Measurements from ENCODE around the gene SIRPA.

SIRPA gene

GRCh38 chr20:1870792-1871550 lies 24.2 kb upstream of the SIRPA start:
- FAIRE-seq: no peak

DNA sequence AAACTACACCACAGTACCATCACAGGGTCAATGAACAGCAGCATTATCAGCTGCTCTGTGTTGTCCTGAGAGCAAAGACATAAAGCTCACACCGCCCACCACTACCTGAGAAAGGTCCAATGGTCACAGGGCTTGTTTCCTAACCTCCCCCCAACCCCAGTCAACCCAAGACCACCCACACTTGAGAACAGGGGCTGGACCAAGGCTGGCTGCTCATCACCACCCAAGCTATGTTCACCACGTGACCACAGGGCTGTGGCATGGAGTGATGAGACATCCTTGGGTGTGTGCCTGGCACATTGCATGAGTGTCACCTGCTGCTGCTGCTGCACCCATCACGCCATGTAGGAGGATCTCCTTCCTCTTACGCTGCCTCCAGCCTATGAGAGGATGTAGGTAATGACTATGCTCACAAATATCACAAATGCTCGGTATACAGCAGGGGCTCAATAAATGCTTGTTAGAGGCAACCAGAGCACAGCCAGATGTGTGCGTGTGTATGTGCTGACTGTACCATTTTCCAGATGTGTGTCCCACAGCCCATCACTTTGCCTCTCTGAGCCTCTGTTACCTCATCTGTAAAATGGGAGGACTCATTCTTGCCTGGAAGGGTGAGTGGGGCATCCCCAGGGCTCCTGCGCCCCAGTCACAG lies 23.3 kb upstream of the SIRPA start:
- FAIRE-seq: no peak

- no peak for FAIRE-seq
Measured at GRCh38 chr20:1872459-1873097, 22.6 kb upstream of the SIRPA start.

- no peak for FAIRE-seq
Measured at GRCh38 chr20:1874450-1875182, 20.6 kb upstream of the SIRPA start.

DNA sequence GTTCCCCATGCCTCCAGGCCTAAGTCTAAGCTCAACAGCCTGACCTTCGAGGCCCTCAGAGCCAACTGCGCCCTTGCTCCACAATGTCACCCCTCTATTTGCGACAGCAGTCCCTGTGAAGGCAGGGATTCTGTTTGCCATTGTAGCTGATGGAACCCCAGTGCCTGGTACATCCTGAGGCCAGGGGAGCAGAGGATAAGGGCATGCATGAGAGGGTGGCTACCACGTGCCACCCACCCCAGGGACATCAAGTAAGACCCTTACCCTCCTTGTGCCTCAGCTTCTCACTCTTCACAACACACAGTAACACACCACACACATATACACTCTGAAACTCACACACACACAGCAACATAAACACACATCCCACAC lies 20.0 kb upstream of the SIRPA start:
- FAIRE-seq: no peak

- FAIRE-seq: no peak
Measured at GRCh38 chr20:1875762-1876161, 19.4 kb upstream of the SIRPA start.

DNA sequence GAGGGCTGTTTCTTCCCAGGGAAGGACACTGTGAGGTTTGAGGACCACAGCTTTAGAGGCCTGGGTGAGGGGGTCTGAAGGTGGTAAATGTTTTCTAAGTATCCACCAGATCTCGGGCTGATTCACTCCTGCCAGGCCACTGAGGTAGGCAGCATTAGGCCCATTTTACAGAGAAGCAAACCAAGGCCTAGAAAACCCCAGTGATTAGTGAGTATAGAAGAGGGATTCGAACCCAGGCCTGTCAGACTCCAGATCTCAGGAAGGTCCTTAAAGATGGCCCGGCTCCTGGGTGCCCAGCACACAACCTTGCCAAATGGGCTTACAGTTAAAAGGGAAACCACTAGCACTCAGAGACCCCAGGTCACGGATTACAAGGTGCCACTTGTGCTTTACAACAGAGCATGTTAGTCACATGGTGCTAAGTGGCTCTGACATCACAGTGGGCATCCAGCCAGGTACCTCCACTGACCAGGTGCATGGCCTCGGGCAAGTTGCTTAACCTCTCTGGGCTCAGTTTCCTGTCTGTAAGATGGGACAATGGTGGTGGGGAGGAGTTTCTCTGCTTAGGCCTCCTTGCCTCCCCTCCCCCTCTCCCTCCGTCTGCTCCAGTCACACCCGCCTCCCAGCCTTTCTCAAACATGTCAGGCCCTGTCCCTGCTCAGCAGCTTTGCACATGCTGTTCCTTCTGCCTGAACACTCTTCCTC lies 18.8 kb upstream of the SIRPA start:
- FAIRE-seq: no peak

DNA sequence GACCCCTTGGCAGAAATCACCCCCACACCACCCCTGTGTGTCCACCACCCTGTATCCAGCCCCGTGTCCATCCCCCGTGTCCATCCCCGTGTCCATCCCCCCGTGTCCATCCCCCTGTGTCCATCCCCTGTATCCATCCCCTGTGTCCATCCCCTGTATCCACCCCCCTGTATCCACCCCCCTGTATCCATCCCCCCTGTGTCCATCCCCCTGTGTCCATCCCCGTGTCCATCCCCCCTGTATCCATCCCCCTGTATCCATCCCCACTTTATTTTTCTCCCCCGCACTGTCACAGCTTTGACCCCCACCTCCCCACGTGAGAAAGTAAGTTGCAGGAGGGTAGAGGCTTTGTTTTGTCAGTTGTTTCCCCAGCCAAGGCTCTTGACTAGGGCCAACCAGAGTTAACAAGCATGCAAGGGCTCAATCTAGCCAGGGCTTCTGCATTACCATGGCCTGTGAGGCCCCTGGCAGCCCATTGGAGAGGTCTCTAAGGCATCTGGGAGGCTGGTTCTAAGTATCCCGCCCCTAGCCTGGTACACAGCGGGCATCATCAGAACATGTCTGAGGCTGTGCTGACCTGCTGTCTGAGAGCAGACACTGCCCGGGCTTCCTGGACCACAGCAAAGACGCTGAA lies 18.1 kb upstream of the SIRPA start:
- no peak for FAIRE-seq

DNA sequence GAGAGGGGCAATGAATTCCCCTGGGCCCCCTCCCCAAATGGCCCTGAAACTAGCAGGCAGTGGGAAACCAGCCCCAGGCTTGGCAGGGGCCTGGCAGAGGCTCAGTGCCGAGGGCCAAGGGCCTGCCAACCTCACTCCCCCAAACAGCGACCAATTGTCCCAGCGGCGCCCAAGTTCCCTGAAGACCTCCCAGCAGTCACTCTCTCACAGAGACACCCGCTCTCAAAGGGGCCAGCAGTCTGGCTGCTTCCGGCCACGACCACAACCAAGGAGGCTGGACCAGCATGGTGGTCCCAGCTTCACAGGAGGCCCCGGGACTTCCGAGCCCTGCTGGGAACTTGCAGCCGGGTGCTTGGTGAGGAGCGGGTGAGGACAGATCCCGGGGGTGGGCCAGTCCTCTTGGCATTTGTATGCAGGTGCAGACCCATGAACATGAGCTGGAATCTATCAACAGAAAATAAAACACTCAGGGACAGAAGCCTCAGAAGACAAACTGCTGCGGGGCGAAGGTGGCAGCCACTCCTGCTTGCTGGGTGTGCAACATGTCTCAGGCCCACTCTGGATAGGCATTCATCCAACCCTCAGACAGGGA lies 17.5 kb upstream of the SIRPA start:
- no peak for FAIRE-seq

DNA sequence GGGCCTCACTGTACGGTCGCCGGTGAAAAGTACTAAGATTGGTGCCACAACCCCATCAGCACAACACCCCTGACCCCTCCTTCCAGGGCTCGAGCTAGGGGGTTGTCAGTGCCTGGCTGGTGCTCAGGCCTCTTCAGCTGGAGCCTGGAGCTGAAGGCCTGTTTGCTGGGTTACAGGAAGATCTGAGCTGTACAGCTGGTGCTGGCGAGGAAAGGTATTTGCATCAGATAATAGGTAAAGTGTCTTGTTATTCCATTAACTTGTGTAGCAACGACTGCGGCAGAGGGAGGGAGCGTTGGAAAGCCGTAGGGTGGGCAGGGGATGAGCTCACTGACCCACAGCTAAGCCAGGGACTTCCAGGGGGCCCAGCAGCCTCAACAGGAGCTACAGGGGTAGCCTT lies 15.8 kb upstream of the SIRPA start:
- FAIRE-seq: no peak

DNA sequence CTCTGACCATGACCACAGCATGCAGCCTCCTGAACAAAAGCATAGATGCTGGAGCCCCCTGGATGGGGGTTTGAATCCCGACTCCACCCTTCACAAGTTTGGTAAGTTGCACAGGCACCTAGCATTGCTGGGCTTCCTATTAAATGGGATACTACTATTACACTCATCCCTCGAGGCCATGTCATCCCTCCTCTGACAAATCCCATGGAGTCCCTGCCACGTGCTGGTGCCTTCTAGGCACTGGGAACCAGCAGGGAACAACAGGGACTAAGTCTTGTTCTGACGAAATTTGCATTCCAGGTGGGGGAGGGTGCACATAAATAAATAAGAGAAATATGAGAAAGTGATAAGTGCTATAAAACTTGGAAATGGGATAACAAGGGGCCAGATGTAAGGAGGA lies 15.3 kb upstream of the SIRPA start:
- FAIRE-seq: no peak

GRCh38 chr20:1880529-1881239 lies 14.5 kb upstream of the SIRPA start:
- FAIRE-seq: no peak

- FAIRE-seq: no peak
Measured at GRCh38 chr20:1881240-1881835, 13.9 kb upstream of the SIRPA start.

- FAIRE-seq: no peak
Measured at GRCh38 chr20:1882026-1882425, 13.2 kb upstream of the SIRPA start.

DNA sequence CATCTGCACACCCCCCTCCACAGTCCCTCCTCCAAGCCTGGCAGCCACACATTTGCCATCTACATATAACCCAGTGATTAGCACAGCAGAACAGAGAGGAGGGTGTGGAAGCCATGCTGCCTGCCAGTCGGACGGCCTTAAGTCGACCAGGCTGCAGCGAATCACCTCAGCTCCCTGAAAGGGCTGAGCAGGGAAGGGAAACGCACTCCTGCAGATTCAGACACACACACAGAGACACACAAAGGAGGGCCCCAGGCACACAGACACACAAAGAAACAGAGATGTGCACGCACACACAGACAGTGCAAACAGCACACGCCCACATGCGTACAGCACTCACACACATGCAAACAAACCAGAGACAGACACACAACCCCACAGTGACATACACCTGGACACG lies 11.2 kb upstream of the SIRPA start:
- FAIRE-seq: no peak

- FAIRE-seq: no peak
Measured at GRCh38 chr20:1885254-1885653, 10.0 kb upstream of the SIRPA start.

DNA sequence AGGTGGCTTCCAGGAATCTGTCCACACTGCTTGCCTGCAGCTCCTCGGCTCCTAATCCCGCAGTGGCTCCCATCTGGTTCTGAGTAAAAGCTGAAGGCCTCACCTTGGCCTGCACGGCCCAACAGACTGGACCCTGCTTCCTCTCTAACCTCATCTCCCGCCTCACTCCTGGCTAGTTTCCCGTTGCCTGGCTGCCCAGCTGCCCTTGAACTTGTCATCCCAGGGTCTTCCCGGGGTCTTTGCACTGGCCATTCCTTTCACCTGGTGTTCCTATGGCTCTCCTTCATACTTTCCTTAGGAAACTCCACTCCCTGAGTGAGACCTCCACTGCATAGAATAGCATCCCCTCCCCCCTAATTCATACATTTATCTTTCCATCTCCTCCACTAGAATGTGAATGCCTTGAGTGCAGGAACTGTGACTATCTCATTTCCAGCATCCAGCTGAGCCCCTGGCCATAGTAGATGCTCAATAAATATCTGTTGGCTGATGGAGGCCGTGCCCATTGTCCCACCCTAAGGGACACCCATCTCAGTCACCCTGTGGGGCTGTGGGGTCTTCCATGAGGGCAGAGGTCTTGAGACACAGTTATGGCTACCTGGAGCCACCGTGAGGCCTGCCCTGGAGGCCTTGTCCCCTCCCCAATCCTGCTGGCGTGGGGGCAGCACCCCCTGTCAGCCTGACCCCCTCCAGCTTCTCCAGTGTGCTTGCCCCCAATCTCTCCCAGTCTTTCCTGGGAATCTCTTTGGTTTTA lies 9.1 kb upstream of the SIRPA start:
- no peak for FAIRE-seq

DNA sequence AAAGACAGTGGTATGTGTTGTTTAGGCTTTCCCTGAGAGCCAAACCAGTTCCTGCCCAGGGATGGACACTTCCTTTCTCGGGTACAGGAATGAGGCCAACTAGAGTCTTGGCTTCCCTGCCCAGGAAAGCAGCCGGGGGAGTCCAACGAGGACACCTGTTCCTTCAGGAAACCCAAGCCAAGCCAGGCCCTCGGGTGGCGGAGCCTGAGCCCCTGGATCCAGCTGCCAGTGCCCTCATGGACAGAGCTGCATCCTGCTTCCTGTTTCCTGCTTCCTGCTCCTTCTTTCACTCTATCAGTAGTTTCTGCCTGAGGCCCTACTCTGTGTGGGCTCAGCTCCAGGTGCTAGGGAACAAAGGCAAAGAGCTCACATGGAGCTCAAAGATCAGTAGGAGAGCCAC lies 7.9 kb upstream of the SIRPA start:
- FAIRE-seq: no peak

DNA sequence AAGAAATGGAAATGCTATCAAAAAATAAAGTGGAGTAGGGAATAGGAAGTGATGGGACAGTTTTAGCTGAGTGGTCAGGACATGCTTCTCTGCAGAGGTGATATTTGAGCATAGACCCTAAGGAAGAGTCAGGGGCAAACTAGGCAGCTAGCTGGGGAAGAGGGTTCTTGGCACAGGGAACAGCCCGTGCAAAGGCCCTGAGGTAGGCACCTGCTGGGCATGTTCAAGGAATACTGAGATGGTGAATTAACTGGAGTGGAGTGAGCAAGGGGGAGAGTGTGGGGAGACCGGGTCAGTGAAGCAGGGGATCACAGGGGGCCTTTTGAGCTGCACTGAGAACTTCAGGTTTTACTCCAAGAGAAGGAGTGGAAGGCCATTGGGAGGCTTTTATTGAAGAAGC lies 7.5 kb upstream of the SIRPA start:
- FAIRE-seq: no peak

- FAIRE-seq: no peak
Measured at GRCh38 chr20:1888796-1889463, 6.3 kb upstream of the SIRPA start.

Measured in islet of Langerhans (tissue), 1 donor.